Muscle of leg (tissue), 11 donors: ENCODE results near the gene IARS1. TPM values are rescaled to one million over a fixed set of nuclear protein-coding genes. Genes with fewer than 3 reads are reported as not detected.

Experiments used
- DNase-seq: peaks from one replicate; pipeline ENCODE4 v3.0.0; 2013
- H3K27ac ChIP-seq: one replicate; pipeline ENCODE4 v1.5.1; 2013; ENCODE audit warnings: mild to moderate bottlenecking, low read length, control low read depth
- H3K27me3 ChIP-seq: one replicate; pipeline ENCODE4 v1.6.1; 2013; ENCODE audit warnings: low read length; ENCODE audit not compliant: control insufficient read depth, insufficient read depth
- H3K36me3 ChIP-seq: one replicate; pipeline ENCODE4 v1.6.1; 2013; ENCODE audit warnings: low read length; ENCODE audit not compliant: control insufficient read depth, insufficient read depth
- H3K4me1 ChIP-seq: one replicate; pipeline ENCODE4 v1.6.1; 2013; ENCODE audit warnings: low read length; ENCODE audit not compliant: control insufficient read depth, insufficient read depth
- H3K4me3 ChIP-seq: one replicate; pipeline ENCODE4 v1.5.1; 2013; ENCODE audit warnings: low read length, control low read depth
- H3K9me3 ChIP-seq: replicated peaks from 2 replicates; pipeline ENCODE4 v1.6.1; 2013; ENCODE audit warnings: low read depth, low read length; ENCODE audit not compliant: control insufficient read depth
- WGBS: methylation state at CpG from one replicate; pipeline ENCODE4 v1.1.5; 2013; ENCODE audit warnings: missing lambda C conversion rate; ENCODE audit not compliant: insufficient coverage; 5-methylcytosine and 5-hydroxymethylcytosine counted together
- polyA plus RNA-seq, 8 donors: library from polyadenylated mRNA; unstranded; fragments of 120-200 nt; gene quantifications; one replicate each; pipeline versions ENCODE4 v1.2.1 to v1.2.3, GENCODE V29; 2013; ENCODE audit warnings: inconsistent platforms in 1 of 8, low replicate concordance in 1 of 8; ENCODE audit not compliant: insufficient read length in 8 of 8, insufficient read depth in 1 of 8
- total RNA-seq: library from RNA; stranded (reverse); fragments of 120-200 nt; gene quantifications from one replicate; pipeline ENCODE4 v1.2.4, GENCODE V29; 2013

Gene IARS1
- total and polyA plus RNA-seq, 9 donors, result 48.4 to 96.3 (median 62.2) TPM

GRCh38 chr9:92298036-92298435, 4.5 kb upstream of the IARS1 start:
- no CpG with 5 or more reads among the region's 3 CpGs for WGBS
- no peak overlapping the region for H3K27ac ChIP-seq

GRCh38 chr9:92297611-92298010, 4.1 kb upstream of the IARS1 start:
- no peak overlapping the region for H3K27ac ChIP-seq
- H3K4me1 ChIP-seq, result peaks cover 5% of the 10 kb centered on the region
- WGBS, result 100% methylated on average over 1 of the region's 3 CpGs
- H3K9me3 ChIP-seq, result no peaks in the 10 kb centered on the region
- DNase-seq, result no peak
- H3K36me3 ChIP-seq, result peaks cover 21% of the 10 kb centered on the region
- H3K4me3 ChIP-seq, result no peak overlapping the region
- no peaks in the 10 kb centered on the region for H3K27me3 ChIP-seq

More at GRCh38 chr9:92298036-92298435, 4.5 kb upstream of the IARS1 start:
- no peaks in the 10 kb centered on the region for H3K27me3 ChIP-seq
- no peak for DNase-seq
- no peak overlapping the region for H3K4me3 ChIP-seq
- no peaks in the 10 kb centered on the region for H3K9me3 ChIP-seq
- peaks cover 5% of the 10 kb centered on the region for H3K4me1 ChIP-seq
- peaks cover 23% of the 10 kb centered on the region for H3K36me3 ChIP-seq

GRCh38 chr9:92295827-92296258, 2.3 kb upstream of the IARS1 start:
- Histone ChIP-seq H3K9me3 (no peaks in the 10 kb centered on the region), H3K4me1 (peaks cover 15% of the 10 kb centered on the region), H3K27me3 (no peaks in the 10 kb centered on the region), H3K36me3 (peaks cover 16% of the 10 kb centered on the region), H3K27ac (no peak overlapping the region), H3K4me3 (no peak overlapping the region)
- no peak for DNase-seq
- WGBS, result 20% methylated on average over 1 of the region's 4 CpGs

- Histone ChIP-seq H3K4me3 (no peak overlapping the region), H3K36me3 (peaks cover 14% of the 10 kb centered on the region), H3K27ac (no peak overlapping the region), H3K27me3 (no peaks in the 10 kb centered on the region), H3K4me1 (peaks cover 15% of the 10 kb centered on the region), H3K9me3 (no peaks in the 10 kb centered on the region)
- 79% methylated on average over 4 of the region's 7 CpGs for WGBS
- DNase-seq, result no peak
These were observed 1.8 kb upstream of the IARS1 start for GRCh38 chr9:92295240-92295790.

- peak overlapping the region; percentile 69 for H3K4me3 ChIP-seq
- H3K27me3 ChIP-seq, result no peaks in the 10 kb centered on the region
- peak overlapping the region; percentile 88 for H3K27ac ChIP-seq
- peaks cover 11% of the 10 kb centered on the region for H3K36me3 ChIP-seq
- peaks cover 15% of the 10 kb centered on the region for H3K4me1 ChIP-seq
- peak; percentile 22 for DNase-seq
- no peaks in the 10 kb centered on the region for H3K9me3 ChIP-seq
- WGBS, result 8% methylated on average over 13 of the region's 13 CpGs
These were observed 790 bp upstream of the IARS1 start for GRCh38 chr9:92294297-92294676.

GRCh38 chr9:92293075-92293354, 482 bp downstream of the IARS1 start:
- WGBS, result no CpG with 5 or more reads among the region's 5 CpGs
- peaks cover 6% of the 10 kb centered on the region for H3K36me3 ChIP-seq
- H3K4me1 ChIP-seq, result peaks cover 15% of the 10 kb centered on the region
- H3K9me3 ChIP-seq, result no peaks in the 10 kb centered on the region
- H3K27me3 ChIP-seq, result no peaks in the 10 kb centered on the region
- H3K4me3 ChIP-seq, result peak overlapping the region; percentile 69
- H3K27ac ChIP-seq, result no peak overlapping the region
- no peak for DNase-seq

- Histone ChIP-seq H3K36me3 (peaks cover 8% of the 10 kb centered on the region), H3K27ac (no peak overlapping the region), H3K4me3 (peak overlapping the region; percentile 69), H3K4me1 (peaks cover 15% of the 10 kb centered on the region), H3K27me3 (no peaks in the 10 kb centered on the region), H3K9me3 (no peaks in the 10 kb centered on the region)
- WGBS, result 37% methylated on average over 3 of the region's 8 CpGs
- DNase-seq, result no peak
These were observed 991 bp downstream of the IARS1 start for GRCh38 chr9:92292338-92293074.

- WGBS, result no CpG with 5 or more reads among the region's 2 CpGs
- no peaks in the 10 kb centered on the region for H3K27me3 ChIP-seq
- H3K36me3 ChIP-seq, result peaks cover 10% of the 10 kb centered on the region
- no peak for DNase-seq
- no peak overlapping the region for H3K4me3 ChIP-seq
- H3K4me1 ChIP-seq, result peaks cover 15% of the 10 kb centered on the region
- H3K27ac ChIP-seq, result no peak overlapping the region
- H3K9me3 ChIP-seq, result no peaks in the 10 kb centered on the region
These were observed 1.9 kb downstream of the IARS1 start for GRCh38 chr9:92291577-92291976.

- Histone ChIP-seq H3K4me3 (no peak overlapping the region), H3K9me3 (no peaks in the 10 kb centered on the region), H3K27ac (no peak overlapping the region), H3K36me3 (peaks cover 13% of the 10 kb centered on the region), H3K4me1 (peaks cover 15% of the 10 kb centered on the region), H3K27me3 (no peaks in the 10 kb centered on the region)
- DNase-seq, result no peak
- no CpG with 5 or more reads among the region's 1 CpG for WGBS
These were observed 2.6 kb downstream of the IARS1 start for GRCh38 chr9:92290785-92291429.

GRCh38 chr9:92289708-92290390, 3.6 kb downstream of the IARS1 start:
- no peak for DNase-seq
- Histone ChIP-seq H3K9me3 (no peaks in the 10 kb centered on the region), H3K36me3 (peaks cover 20% of the 10 kb centered on the region), H3K4me3 (no peak overlapping the region), H3K4me1 (peaks cover 15% of the 10 kb centered on the region), H3K27me3 (no peaks in the 10 kb centered on the region), H3K27ac (no peak overlapping the region)
- no CpG with 5 or more reads among the region's 5 CpGs for WGBS
